Breast epithelium (tissue), 3 donors: ENCODE measurements around the gene NODAL.

Source experiments
- CTCF ChIP-seq, 3 donors: fragments of 450-650 bp; IDR thresholded peaks; one replicate each; pipeline ENCODE4 v1.5.1; 2016 to 2017; ENCODE audit warnings: antibody characterized with exemption in 3 of 3, mild to moderate bottlenecking in 3 of 3, moderate library complexity in 3 of 3
- POLR2A ChIP-seq: fragments of 450-650 bp; IDR thresholded peaks from one replicate; pipeline ENCODE4 v1.6.1; 2016; ENCODE audit warnings: antibody characterized with exemption, mild to moderate bottlenecking, moderate library complexity

GRCh38 chr10:70404787-70405036, 36.8 kb downstream of the NODAL start:
- TF ChIP-seq POLR2A, result no peak
- no peak for TF ChIP-seq CTCF (IDR thresholded peaks at IDR 0.05)
